ENCODE measurements around the gene CACNA2D3.

Gene CACNA2D3

DNA sequence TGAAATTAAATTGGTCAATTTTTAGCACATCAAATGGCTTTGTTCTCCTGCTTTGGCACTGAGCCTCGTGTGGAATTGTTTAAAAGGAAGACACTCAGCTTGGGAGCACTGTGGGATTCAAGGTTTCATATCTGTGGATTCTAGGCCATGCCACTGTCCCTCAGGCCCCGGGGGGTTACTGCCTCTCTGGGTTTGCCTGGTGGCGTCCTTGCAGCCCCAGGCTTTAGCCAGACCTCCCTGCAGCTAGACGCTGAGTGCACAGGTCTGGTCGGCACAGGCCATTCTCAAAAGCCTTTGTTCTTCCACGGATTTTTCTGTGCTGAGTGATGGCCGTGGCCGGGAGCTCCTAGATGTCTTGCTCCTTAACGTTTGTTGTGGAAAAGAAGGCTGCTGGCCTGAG lies 76.2 kb downstream of the CACNA2D3 start:
- H3K36me3 ChIP-seq (ENCODE audit: insufficient read depth, low read length), result no peaks in the 10 kb centered on the region
- H3K4me3 ChIP-seq, result no peak overlapping the region
- no peak for DNase-seq (ENCODE audit: low read depth, low spot score)
- H3K9me3 ChIP-seq (ENCODE audit: low read depth, low read length), result no peaks in the 10 kb centered on the region
- TF ChIP-seq POLR2AphosphoS5 (IDR thresholded peaks at IDR 0.05; ENCODE audit: borderline replicate concordance, low read depth, low read length) (no peak), FOXP2 (optimal IDR thresholded peaks at IDR 0.05; ENCODE audit: control extremely low read depth, extremely low read length, insufficient read depth) (no peak), EZH2 (IDR thresholded peaks at IDR 0.05) (no peak)
- no peak overlapping the region for H3K9ac ChIP-seq (ENCODE audit: insufficient read length)
- H3K27ac ChIP-seq, result no peak overlapping the region

DNA sequence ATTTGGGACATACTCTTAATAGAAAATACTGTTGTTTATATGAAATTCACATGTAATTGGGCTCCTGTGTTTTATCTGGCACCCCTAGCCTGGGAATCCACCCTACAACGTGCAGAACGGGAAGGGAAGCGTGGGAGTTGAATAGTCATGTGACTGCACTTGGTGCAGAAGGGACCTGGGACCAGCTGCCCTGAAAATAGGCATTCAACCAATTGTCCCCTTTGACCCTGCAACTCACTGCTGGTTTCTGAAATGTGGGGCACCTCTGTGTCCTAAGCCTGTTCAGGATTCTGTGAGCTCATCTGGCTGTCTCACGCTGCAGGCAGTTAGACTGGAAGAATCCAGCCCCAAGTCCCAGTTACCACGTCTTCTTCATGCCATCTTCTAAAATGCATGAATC lies 79.7 kb downstream of the CACNA2D3 start:
- no peak for DNase-seq (ENCODE audit: low read depth, low spot score)
- Histone ChIP-seq H3K27ac (no peak overlapping the region), H3K36me3 (ENCODE audit: insufficient read depth, low read length) (no peaks in the 10 kb centered on the region), H3K9me3 (ENCODE audit: low read depth, low read length) (no peaks in the 10 kb centered on the region), H3K4me3 (no peak overlapping the region), H3K9ac (ENCODE audit: insufficient read length) (no peak overlapping the region)
- TF ChIP-seq POLR2AphosphoS5 (IDR thresholded peaks at IDR 0.05; ENCODE audit: borderline replicate concordance, low read depth, low read length), result no peak
- no peak for TF ChIP-seq FOXP2 (optimal IDR thresholded peaks at IDR 0.05; ENCODE audit: control extremely low read depth, extremely low read length, insufficient read depth)
- TF ChIP-seq EZH2 (IDR thresholded peaks at IDR 0.05), result no peak

DNA sequence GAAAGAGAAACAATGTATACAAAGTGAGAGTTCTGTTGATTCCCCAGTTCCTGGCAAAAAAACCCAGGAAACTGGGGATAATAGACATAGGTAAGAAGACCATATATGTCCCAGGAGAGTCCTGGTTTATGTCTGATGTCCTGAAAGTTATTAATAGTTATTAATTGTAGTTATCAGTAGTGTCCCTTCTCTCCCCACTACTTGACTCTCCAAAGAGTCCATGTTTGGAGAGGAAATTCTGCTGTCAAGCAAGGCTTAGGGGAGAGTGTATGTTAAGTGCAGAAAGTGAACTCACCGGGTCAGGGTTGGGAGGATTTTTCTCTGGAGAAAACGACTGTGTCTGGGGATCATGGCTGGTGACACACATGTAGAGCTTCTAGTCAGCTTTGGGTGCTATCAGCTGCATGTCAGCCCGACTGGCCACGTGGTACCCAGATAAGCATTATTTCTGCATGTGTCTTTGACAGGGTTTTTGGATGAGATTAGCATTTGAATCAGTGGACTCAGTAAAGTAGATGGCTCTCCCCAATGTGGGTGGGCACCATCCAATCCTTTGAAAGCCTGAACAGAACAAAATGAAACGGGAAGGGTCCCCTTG lies 80.4 kb downstream of the CACNA2D3 start:
- Histone ChIP-seq H3K9ac (ENCODE audit: insufficient read length) (no peak overlapping the region), H3K36me3 (ENCODE audit: insufficient read depth, low read length) (no peaks in the 10 kb centered on the region), H3K9me3 (ENCODE audit: low read depth, low read length) (no peaks in the 10 kb centered on the region), H3K4me3 (no peak overlapping the region), H3K27ac (no peak overlapping the region)
- no peak for TF ChIP-seq POLR2AphosphoS5 (IDR thresholded peaks at IDR 0.05; ENCODE audit: borderline replicate concordance, low read depth, low read length)
- TF ChIP-seq EZH2 (IDR thresholded peaks at IDR 0.05), result no peak
- TF ChIP-seq FOXP2 (optimal IDR thresholded peaks at IDR 0.05; ENCODE audit: control extremely low read depth, extremely low read length, insufficient read depth), result no peak
- DNase-seq (ENCODE audit: low read depth, low spot score), result no peak

DNA sequence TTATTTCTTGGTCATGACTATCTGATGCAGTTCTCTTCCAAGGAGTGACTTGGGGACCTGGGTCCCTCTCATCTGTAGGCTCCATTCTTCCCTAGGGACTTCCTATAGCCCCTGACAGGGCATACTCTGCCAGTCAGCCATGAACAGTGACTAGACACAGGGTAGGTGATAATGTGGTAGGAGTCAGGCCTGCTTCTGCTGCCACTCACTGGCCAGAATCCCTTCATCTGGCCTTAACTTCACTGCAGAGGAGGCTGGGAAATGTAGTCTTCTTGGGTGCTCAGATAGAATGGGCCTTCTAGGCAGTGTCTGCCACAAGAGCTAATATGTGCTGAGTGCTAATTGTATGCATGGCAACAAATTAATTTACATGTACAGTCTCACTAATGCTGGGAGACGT lies 84.5 kb downstream of the CACNA2D3 start:
- TF ChIP-seq FOXP2 (optimal IDR thresholded peaks at IDR 0.05; ENCODE audit: control extremely low read depth, extremely low read length, insufficient read depth) (no peak), POLR2AphosphoS5 (IDR thresholded peaks at IDR 0.05; ENCODE audit: borderline replicate concordance, low read depth, low read length) (no peak), EZH2 (IDR thresholded peaks at IDR 0.05) (no peak)
- H3K9me3 ChIP-seq (ENCODE audit: low read depth, low read length), result no peaks in the 10 kb centered on the region
- H3K27ac ChIP-seq, result no peak overlapping the region
- no peak overlapping the region for H3K9ac ChIP-seq (ENCODE audit: insufficient read length)
- no peak for DNase-seq (ENCODE audit: low read depth, low spot score)
- H3K36me3 ChIP-seq (ENCODE audit: insufficient read depth, low read length), result no peaks in the 10 kb centered on the region
- H3K4me3 ChIP-seq, result no peak overlapping the region

DNA sequence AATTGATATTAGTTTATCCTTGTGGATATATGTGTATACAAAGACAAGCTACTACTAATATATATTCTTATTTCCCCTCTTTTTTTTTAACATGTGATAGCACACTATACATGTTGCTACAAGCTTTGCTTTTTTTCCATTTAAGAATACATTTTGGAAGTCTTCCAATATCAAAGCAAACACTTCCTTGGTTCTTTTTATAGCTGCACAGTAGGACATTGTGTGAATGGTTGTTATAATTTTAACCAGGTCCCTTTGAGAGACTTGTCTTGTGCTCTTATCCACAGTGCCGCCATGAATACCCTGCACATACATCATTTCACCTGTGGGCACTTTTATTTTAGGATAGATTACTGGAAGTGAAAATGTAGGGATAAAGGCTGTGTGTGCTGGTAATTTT lies 88.7 kb downstream of the CACNA2D3 start:
- Histone ChIP-seq H3K4me3 (no peak overlapping the region), H3K9ac (ENCODE audit: insufficient read length) (no peak overlapping the region), H3K9me3 (ENCODE audit: low read depth, low read length) (no peaks in the 10 kb centered on the region), H3K36me3 (ENCODE audit: insufficient read depth, low read length) (no peaks in the 10 kb centered on the region), H3K27ac (no peak overlapping the region)
- DNase-seq (ENCODE audit: low read depth, low spot score), result no peak
- no peak for TF ChIP-seq EZH2 (IDR thresholded peaks at IDR 0.05)
- TF ChIP-seq POLR2AphosphoS5 (IDR thresholded peaks at IDR 0.05; ENCODE audit: borderline replicate concordance, low read depth, low read length), result no peak
- no peak for TF ChIP-seq FOXP2 (optimal IDR thresholded peaks at IDR 0.05; ENCODE audit: control extremely low read depth, extremely low read length, insufficient read depth)

DNA sequence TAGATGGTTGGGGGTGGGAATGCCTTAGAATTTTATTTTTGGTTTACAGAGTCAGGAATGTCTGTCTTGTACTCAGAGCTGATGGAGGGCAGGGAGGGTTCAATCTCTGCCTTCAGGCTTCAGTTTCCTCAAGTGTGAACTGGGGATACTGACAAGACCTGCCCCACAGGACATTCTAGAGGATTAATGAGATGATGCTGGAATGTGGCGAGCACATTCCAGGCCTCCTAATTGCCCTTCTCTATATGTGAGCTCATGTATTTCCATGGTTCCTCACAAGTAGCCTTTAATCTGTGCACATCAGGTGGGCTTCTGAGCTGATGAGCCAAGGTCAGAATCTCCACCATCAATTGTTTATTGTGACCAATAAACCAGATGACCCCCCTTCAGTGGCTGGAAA lies 90.4 kb downstream of the CACNA2D3 start:
- TF ChIP-seq EZH2 (IDR thresholded peaks at IDR 0.05) (no peak), FOXP2 (optimal IDR thresholded peaks at IDR 0.05; ENCODE audit: control extremely low read depth, extremely low read length, insufficient read depth) (no peak), POLR2AphosphoS5 (IDR thresholded peaks at IDR 0.05; ENCODE audit: borderline replicate concordance, low read depth, low read length) (no peak)
- H3K27ac ChIP-seq, result no peak overlapping the region
- H3K9me3 ChIP-seq (ENCODE audit: low read depth, low read length), result no peaks in the 10 kb centered on the region
- DNase-seq (ENCODE audit: low read depth, low spot score), result no peak
- H3K9ac ChIP-seq (ENCODE audit: insufficient read length), result no peak overlapping the region
- no peak overlapping the region for H3K4me3 ChIP-seq
- H3K36me3 ChIP-seq (ENCODE audit: insufficient read depth, low read length), result no peaks in the 10 kb centered on the region

DNA sequence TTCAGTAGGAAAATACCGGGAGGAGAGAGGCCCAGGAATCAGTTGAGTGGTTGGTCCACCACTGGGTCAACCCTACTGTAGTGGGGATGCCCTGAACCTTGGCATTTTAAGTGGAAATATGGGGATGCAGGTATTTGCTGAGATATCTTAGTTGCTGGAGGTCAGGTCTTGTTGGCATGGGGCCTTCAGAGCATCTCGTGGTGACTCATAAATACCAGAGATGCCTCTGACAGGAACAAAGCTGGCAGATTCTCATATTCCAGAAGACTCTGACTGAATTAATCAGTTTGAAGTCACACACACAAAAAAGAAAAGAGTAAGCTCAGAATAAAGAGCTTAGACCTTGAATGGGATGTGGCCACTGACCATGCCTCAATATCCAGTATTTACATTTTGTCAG lies 91.6 kb downstream of the CACNA2D3 start:
- no peak for TF ChIP-seq EZH2 (IDR thresholded peaks at IDR 0.05)
- no peak for TF ChIP-seq FOXP2 (optimal IDR thresholded peaks at IDR 0.05; ENCODE audit: control extremely low read depth, extremely low read length, insufficient read depth)
- no peak for TF ChIP-seq POLR2AphosphoS5 (IDR thresholded peaks at IDR 0.05; ENCODE audit: borderline replicate concordance, low read depth, low read length)
- no peaks in the 10 kb centered on the region for H3K9me3 ChIP-seq (ENCODE audit: low read depth, low read length)
- no peak overlapping the region for H3K27ac ChIP-seq
- no peaks in the 10 kb centered on the region for H3K36me3 ChIP-seq (ENCODE audit: insufficient read depth, low read length)
- H3K9ac ChIP-seq (ENCODE audit: insufficient read length), result no peak overlapping the region
- H3K4me3 ChIP-seq, result no peak overlapping the region
- DNase-seq (ENCODE audit: low read depth, low spot score), result no peak

DNA sequence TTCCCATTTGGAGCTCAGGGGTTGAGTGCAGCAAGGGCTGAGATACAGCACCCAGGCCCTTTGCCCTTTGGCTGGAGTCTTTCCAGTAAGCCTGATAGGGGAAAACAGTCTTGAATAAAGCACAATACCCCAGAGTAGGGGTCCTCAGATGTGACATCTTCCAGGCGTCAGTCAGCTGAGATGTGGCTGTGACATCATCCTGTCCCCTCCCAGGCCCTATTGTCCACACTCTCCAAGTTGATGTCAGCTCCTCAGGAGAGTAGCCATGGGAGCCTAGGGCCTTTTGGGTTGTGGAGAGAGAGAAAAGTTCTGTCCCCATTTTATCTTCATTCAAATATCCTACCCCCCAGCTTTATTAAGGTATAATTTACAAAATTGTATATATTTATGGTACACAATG lies 92.5 kb downstream of the CACNA2D3 start:
- Histone ChIP-seq H3K9ac (ENCODE audit: insufficient read length) (no peak overlapping the region), H3K9me3 (ENCODE audit: low read depth, low read length) (no peaks in the 10 kb centered on the region), H3K36me3 (ENCODE audit: insufficient read depth, low read length) (no peaks in the 10 kb centered on the region), H3K4me3 (no peak overlapping the region), H3K27ac (no peak overlapping the region)
- no peak for DNase-seq (ENCODE audit: low read depth, low spot score)
- no peak for TF ChIP-seq POLR2AphosphoS5 (IDR thresholded peaks at IDR 0.05; ENCODE audit: borderline replicate concordance, low read depth, low read length)
- TF ChIP-seq FOXP2 (optimal IDR thresholded peaks at IDR 0.05; ENCODE audit: control extremely low read depth, extremely low read length, insufficient read depth), result no peak
- TF ChIP-seq EZH2 (IDR thresholded peaks at IDR 0.05), result no peak

DNA sequence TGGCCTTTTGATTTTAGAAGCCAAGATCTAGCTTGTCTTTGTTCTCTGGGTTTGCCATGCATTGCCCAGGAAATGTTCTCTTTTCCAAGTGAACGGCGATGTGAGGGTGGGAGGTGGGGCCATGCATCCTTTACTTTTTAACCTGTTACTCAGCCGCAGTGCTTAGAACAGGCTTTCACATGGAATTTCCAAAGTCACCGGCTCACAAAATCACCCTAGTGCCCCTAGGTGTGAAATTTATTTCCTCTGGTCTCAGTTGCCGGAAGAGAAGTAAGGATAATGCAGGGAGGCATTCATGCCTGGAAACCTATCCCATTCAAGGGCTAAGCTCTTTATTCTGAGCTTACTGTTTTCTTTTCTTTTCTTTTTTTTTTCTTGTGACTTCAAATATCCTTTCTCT lies 93.2 kb downstream of the CACNA2D3 start:
- H3K9me3 ChIP-seq (ENCODE audit: low read depth, low read length), result no peaks in the 10 kb centered on the region
- no peak overlapping the region for H3K27ac ChIP-seq
- DNase-seq (ENCODE audit: low read depth, low spot score), result no peak
- TF ChIP-seq EZH2 (IDR thresholded peaks at IDR 0.05) (no peak), POLR2AphosphoS5 (IDR thresholded peaks at IDR 0.05; ENCODE audit: borderline replicate concordance, low read depth, low read length) (no peak), FOXP2 (optimal IDR thresholded peaks at IDR 0.05; ENCODE audit: control extremely low read depth, extremely low read length, insufficient read depth) (no peak)
- no peak overlapping the region for H3K4me3 ChIP-seq
- no peak overlapping the region for H3K9ac ChIP-seq (ENCODE audit: insufficient read length)
- H3K36me3 ChIP-seq (ENCODE audit: insufficient read depth, low read length), result no peaks in the 10 kb centered on the region
